ENCODE results near the gene SLC2A2. TPM values are rescaled to one million over a fixed set of nuclear protein-coding genes. Genes with fewer than 3 reads are reported as not detected.

The SLC2A2 gene
- total and polyA plus RNA-seq, 2 donors (not counting 1 experiment from before 2014, with no cell fraction given): not detected

- no peak for DNase-seq (ENCODE audit: low read depth in 2 of 2)
- H3K4me2 ChIP-seq (ENCODE audit: extremely low read depth, insufficient read depth, low read length): no peak overlapping the region
- H3K4me1 ChIP-seq (ENCODE audit: control insufficient read depth, extremely low read depth, insufficient read depth, low read length): no peaks in the 10 kb centered on the region
- H3K27ac ChIP-seq (ENCODE audit: insufficient read depth, low read length): no peak overlapping the region
- H3K9me3 ChIP-seq (ENCODE audit: control insufficient read depth, insufficient read depth, low read depth, low read length): no peaks in the 10 kb centered on the region
- no peaks in the 10 kb centered on the region for H3K79me2 ChIP-seq (ENCODE audit: control insufficient read depth, insufficient read depth, low read length)
- H3K36me3 ChIP-seq (ENCODE audit: control insufficient read depth, insufficient read depth, low read length): no peaks in the 10 kb centered on the region
- no peaks in the 10 kb centered on the region for H4K20me1 ChIP-seq (ENCODE audit: control insufficient read depth, extremely low read depth, insufficient read depth, low read length)
- H3K4me3 ChIP-seq (replicated peaks in 1 of 4; ENCODE audit: control extremely low read depth in 1 of 4, insufficient read depth in 1 of 4, low read depth in 3 of 4, low read length in 4 of 4): no peak overlapping the region
- no peak overlapping the region for H3K9ac ChIP-seq (ENCODE audit: insufficient read depth, low read length)
- no peaks in the 10 kb centered on the region for H3K27me3 ChIP-seq (ENCODE audit: control insufficient read depth, insufficient read depth, low read length)
- H2AFZ ChIP-seq (ENCODE audit: low read length): no peak overlapping the region
- TF ChIP-seq, protein P1, sequence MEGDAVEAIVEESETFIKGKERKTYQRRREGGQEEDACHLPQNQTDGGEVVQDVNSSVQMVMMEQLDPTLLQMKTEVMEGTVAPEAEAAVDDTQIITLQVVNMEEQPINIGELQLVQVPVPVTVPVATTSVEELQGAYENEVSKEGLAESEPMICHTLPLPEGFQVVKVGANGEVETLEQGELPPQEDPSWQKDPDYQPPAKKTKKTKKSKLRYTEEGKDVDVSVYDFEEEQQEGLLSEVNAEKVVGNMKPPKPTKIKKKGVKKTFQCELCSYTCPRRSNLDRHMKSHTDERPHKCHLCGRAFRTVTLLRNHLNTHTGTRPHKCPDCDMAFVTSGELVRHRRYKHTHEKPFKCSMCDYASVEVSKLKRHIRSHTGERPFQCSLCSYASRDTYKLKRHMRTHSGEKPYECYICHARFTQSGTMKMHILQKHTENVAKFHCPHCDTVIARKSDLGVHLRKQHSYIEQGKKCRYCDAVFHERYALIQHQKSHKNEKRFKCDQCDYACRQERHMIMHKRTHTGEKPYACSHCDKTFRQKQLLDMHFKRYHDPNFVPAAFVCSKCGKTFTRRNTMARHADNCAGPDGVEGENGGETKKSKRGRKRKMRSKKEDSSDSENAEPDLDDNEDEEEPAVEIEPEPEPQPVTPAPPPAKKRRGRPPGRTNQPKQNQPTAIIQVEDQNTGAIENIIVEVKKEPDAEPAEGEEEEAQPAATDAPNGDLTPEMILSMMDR (conservative IDR thresholded peaks at IDR 0.05 in 1 of 2, IDR thresholded peaks at IDR 0.05 in 1 of 2; ENCODE audit: low read depth in 1 of 2, low read length in 2 of 2): no peak
- TF ChIP-seq EZH2 (IDR thresholded peaks at IDR 0.05; ENCODE audit: low read length, missing control alignments): no peak
Observed at GRCh38 chr3:170947018-170947769, 79.3 kb downstream of the SLC2A2 start.

Other genes starting within 250 kb of the SLC2A2 start
- gene RPL22L1, start 156.5 kb downstream of the SLC2A2 start, total RNA-seq: 71.2 and 88.6 TPM in 2 replicates
- 241 and 289 TPM in 2 replicates for gene RPL22L1, start 156.5 kb downstream of the SLC2A2 start, polyA plus RNA-seq
- 14.6 and 14.7 TPM in 2 replicates for gene EIF5A2, start 118.1 kb downstream of the SLC2A2 start, total RNA-seq
- 27.9 and 31.9 TPM in 2 replicates for gene EIF5A2, start 118.1 kb downstream of the SLC2A2 start, polyA plus RNA-seq